ENCODE results near the gene NTRK3.

DNA sequence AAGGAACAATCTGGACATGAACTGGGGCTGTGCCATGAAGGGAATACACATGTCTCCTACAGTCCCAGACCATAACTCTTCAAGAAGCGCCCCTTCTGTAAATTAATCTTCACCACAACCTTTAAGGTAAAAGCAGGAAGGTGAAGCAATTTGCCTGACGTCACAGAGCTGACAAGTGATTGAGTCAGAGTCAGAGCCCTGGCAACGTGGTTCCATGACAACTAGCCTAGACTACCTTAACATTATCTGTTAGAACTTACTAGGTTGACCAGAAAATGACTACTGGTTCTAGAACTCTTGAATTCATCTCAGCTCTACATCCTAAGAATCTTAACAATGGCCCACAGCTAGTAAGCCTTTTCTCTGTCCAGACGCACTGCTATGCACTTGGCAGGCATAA, 124.6 kb downstream of the NTRK3 start:
- TF ChIP-seq, protein P1, sequence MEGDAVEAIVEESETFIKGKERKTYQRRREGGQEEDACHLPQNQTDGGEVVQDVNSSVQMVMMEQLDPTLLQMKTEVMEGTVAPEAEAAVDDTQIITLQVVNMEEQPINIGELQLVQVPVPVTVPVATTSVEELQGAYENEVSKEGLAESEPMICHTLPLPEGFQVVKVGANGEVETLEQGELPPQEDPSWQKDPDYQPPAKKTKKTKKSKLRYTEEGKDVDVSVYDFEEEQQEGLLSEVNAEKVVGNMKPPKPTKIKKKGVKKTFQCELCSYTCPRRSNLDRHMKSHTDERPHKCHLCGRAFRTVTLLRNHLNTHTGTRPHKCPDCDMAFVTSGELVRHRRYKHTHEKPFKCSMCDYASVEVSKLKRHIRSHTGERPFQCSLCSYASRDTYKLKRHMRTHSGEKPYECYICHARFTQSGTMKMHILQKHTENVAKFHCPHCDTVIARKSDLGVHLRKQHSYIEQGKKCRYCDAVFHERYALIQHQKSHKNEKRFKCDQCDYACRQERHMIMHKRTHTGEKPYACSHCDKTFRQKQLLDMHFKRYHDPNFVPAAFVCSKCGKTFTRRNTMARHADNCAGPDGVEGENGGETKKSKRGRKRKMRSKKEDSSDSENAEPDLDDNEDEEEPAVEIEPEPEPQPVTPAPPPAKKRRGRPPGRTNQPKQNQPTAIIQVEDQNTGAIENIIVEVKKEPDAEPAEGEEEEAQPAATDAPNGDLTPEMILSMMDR (conservative IDR thresholded peaks at IDR 0.05; ENCODE audit: low read length): no peak
- TF ChIP-seq EZH2phosphoT487 (IDR thresholded peaks at IDR 0.05; ENCODE audit: borderline replicate concordance): no peak

Data from Loucy (cell line).